PFSK-1 (cell line): ENCODE data around the gene HERPUD2.

Experiments
- FOXP2 ChIP-seq: optimal IDR thresholded peaks from 2 replicates; pipeline ENCODE3; 2011; ENCODE audit warnings: borderline replicate concordance, control low read depth, inconsistent platforms; ENCODE audit not compliant: insufficient read depth; ENCODE audit errors: extremely low read length, extremely low read depth
- POLR2AphosphoS5 ChIP-seq: IDR thresholded peaks from 2 replicates; pipeline ENCODE4 v1.6.1; 2012; ENCODE audit warnings: low read depth, mild to moderate bottlenecking, control low read depth, low read length, moderate library complexity
- SIN3A ChIP-seq: IDR thresholded peaks from 2 replicates; pipeline ENCODE4 v1.6.1; 2012; ENCODE audit warnings: mild to moderate bottlenecking, low read length, moderate library complexity, borderline replicate concordance; ENCODE audit not compliant: insufficient read depth
- TAF1 ChIP-seq: IDR thresholded peaks from 2 replicates; pipeline ENCODE4 v1.6.1; 2012; ENCODE audit warnings: low read length, control low read depth, borderline replicate concordance; ENCODE audit not compliant: insufficient read depth
- TF ChIP-seq, protein P1 (sequence below), 2 experiments: IDR thresholded peaks; 2 replicates each; pipeline versions ENCODE4 v1.6.1 to v1.8.0; 2011 to 2012; ENCODE audit warnings: low read depth in 2 of 2, low read length in 2 of 2, control low read depth in 1 of 2, inconsistent platforms in 1 of 2, mild to moderate bottlenecking in 1 of 2, moderate library complexity in 1 of 2; ENCODE audit not compliant: insufficient read depth in 1 of 2

Gene HERPUD2

DNA sequence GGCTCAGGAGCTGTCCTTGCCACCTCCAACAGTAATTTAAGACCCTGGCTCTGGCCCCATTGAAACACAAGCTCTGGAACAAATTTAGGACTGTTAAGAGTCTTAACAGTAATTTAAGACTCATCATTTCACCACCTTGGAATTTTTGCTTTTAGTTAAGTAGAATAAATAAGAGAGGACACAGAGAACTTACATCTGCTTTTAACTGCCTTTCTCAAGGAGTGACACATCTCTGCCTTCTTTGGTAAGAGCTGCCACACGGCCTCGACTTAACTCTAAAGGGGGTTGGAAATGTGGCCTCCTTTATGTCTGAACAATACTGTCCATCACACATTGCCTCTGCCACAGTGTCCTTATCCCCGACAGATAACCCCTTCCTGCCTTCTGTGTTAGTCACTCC lies 77.9 kb downstream of the HERPUD2 start:
- TF ChIP-seq SIN3A (no peak), FOXP2 (no peak), POLR2AphosphoS5 (no peak), TAF1 (no peak)
- TF ChIP-seq, protein P1, sequence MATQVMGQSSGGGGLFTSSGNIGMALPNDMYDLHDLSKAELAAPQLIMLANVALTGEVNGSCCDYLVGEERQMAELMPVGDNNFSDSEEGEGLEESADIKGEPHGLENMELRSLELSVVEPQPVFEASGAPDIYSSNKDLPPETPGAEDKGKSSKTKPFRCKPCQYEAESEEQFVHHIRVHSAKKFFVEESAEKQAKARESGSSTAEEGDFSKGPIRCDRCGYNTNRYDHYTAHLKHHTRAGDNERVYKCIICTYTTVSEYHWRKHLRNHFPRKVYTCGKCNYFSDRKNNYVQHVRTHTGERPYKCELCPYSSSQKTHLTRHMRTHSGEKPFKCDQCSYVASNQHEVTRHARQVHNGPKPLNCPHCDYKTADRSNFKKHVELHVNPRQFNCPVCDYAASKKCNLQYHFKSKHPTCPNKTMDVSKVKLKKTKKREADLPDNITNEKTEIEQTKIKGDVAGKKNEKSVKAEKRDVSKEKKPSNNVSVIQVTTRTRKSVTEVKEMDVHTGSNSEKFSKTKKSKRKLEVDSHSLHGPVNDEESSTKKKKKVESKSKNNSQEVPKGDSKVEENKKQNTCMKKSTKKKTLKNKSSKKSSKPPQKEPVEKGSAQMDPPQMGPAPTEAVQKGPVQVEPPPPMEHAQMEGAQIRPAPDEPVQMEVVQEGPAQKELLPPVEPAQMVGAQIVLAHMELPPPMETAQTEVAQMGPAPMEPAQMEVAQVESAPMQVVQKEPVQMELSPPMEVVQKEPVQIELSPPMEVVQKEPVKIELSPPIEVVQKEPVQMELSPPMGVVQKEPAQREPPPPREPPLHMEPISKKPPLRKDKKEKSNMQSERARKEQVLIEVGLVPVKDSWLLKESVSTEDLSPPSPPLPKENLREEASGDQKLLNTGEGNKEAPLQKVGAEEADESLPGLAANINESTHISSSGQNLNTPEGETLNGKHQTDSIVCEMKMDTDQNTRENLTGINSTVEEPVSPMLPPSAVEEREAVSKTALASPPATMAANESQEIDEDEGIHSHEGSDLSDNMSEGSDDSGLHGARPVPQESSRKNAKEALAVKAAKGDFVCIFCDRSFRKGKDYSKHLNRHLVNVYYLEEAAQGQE (IDR thresholded peaks at IDR 0.05; ENCODE audit: insufficient read depth in 1 of 2, low read depth in 2 of 2, low read length in 2 of 2), result no peak

DNA sequence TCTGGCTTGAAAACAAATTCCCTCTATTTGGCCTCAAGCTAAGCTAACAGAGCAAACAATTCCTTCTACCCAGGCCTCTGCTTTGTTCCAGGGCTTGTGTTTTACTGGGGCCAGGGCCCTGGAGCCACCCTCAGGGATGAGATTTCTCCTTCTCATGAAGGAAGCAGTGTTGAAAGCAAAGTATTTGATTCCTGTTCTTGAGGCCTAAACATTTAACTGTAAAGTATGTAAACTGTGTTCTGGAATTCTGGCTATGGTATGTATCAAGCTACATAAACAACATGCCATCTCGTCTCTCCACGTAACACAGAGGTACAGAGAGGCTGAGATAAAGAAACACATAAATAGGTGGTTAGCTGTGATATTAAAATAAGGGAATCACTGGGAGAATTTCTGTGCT lies 81.8 kb downstream of the HERPUD2 start:
- TF ChIP-seq, protein P1 (IDR thresholded peaks at IDR 0.05; ENCODE audit: insufficient read depth in 1 of 2, low read depth in 2 of 2, low read length in 2 of 2), result no peak
- TF ChIP-seq POLR2AphosphoS5 (no peak), SIN3A (no peak), TAF1 (no peak), FOXP2 (no peak)

DNA sequence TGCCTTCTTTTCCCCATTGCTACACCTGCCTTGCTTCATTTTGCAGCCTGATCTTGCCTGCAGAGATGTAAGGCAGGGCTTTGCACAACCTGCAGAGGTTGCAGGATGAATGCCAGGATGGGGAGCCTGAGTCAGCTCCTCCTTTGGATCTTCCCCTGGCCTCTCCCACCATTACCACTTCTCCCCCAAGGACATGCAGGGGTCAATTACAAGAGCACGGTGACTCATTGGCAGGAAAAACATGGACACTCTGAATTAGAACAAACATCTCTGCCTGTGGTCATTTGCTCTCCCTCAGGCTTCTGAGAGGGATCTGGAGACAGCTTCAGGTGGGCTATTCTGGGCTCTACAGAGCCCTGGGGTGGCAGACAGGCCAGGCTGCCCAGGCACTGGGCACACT lies 89.2 kb downstream of the HERPUD2 start:
- no peak for TF ChIP-seq SIN3A
- TF ChIP-seq POLR2AphosphoS5, result no peak
- TF ChIP-seq, protein P1 (IDR thresholded peaks at IDR 0.05; ENCODE audit: insufficient read depth in 1 of 2, low read depth in 2 of 2, low read length in 2 of 2), result no peak
- TF ChIP-seq FOXP2, result no peak
- no peak for TF ChIP-seq TAF1

DNA sequence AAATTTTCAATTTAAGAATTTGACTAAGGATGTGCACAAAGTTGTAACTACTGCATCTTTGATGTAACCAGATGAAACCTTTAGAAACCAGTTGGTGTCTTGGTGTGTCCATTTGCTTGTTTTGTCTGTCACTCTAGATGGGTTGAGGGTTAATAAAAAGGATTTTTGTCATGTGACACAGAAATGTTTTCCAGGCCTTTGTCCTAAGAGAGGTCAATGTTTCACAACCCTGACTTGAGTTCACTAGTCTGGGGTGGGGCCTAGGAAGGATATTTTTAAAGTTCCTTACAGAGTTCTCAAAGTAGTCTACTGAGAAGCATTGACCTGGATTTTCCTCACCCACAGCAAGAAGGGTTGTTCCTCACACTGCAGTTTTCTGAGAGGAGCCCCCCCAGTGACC lies 90.3 kb downstream of the HERPUD2 start:
- TF ChIP-seq FOXP2 (no peak), TAF1 (no peak), POLR2AphosphoS5 (no peak), SIN3A (no peak)
- TF ChIP-seq, protein P1 (IDR thresholded peaks at IDR 0.05; ENCODE audit: insufficient read depth in 1 of 2, low read depth in 2 of 2, low read length in 2 of 2), result no peak

DNA sequence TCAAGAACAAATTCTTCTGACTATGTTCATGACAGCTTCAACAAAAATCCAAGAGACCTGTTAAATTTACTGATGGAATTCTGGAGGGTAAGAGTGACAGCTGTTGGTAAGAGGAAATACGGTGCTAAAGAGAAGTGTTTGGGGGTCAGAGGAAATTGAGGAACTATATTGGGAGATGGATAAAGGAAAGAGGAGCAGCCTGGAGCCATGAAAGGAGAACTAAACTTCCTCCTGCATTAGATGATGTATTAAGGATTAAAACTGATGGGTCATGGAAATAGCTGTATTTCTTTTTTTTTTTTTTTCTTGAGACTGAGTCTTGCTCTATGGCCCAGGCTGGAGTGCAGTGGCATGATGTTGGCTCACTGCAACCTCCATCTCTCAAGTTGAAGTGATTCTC lies 95.3 kb downstream of the HERPUD2 start:
- TF ChIP-seq SIN3A (no peak), TAF1 (no peak), FOXP2 (no peak), POLR2AphosphoS5 (no peak)
- TF ChIP-seq, protein P1 (IDR thresholded peaks at IDR 0.05; ENCODE audit: insufficient read depth in 1 of 2, low read depth in 2 of 2, low read length in 2 of 2), result no peak
